Panc1 (cell line): ENCODE measurements around the gene SPECC1. TPM values are rescaled to one million over a fixed set of nuclear protein-coding genes. Genes with fewer than 3 reads are reported as not detected.

Source experiments
- ATAC-seq: fragments of 200-7000 bp; cut with Tn5 transposase; 2 replicates; pipeline ENCODE4 v1.9.1; 2020; ENCODE audit warnings: mild to moderate bottlenecking, moderate library complexity
- BruUV-seq: library from RNA; stranded (reverse); fragments of 400-500 nt; replicated peaks from 2 replicates; lab custom pipeline; 2021; lab: Mats Ljungman, UMichigan
- CTCF ChIA-PET: fragments of 300-600 bp; sonication (Branson Sonifier 250); formaldehyde crosslinking; loops from one replicate; lab custom pipeline; 2022; ENCODE audit warnings: antibody characterized with exemption; lab: Charles Lee
- POLR2A ChIA-PET: fragments of 300-600 bp; sonication (Branson Sonifier 250); formaldehyde crosslinking; loops from one replicate; lab custom pipeline; 2022; ENCODE audit warnings: antibody characterized with exemption; lab: Charles Lee
- DNase-seq: peaks from one replicate; pipeline ENCODE4 v3.0.0-alpha.2; 2010; ENCODE audit warnings: low read depth, low spot score
- H3K27ac ChIP-seq: 2 replicates; pipeline ENCODE4 v1.5.1; 2011; ENCODE audit warnings: mild to moderate bottlenecking, low read length, inconsistent platforms
- H3K27me3 ChIP-seq: fragments of 200-500 bp; sonication (Bioruptor generic); 2 replicates; pipeline ENCODE4 v1.6.0; 2014; ENCODE audit warnings: low read length, inconsistent platforms; ENCODE audit not compliant: control insufficient read depth, insufficient read depth
- H3K36me3 ChIP-seq: fragments of 200-500 bp; sonication (Bioruptor generic); 2 replicates; pipeline ENCODE4 v1.5.1; 2014; ENCODE audit warnings: inconsistent platforms, mild to moderate bottlenecking, low read length, moderate library complexity; ENCODE audit not compliant: control insufficient read depth, insufficient read depth
- H3K4me1 ChIP-seq: 2 replicates; pipeline ENCODE4 v1.5.1; 2011; ENCODE audit warnings: inconsistent platforms, mild to moderate bottlenecking, low read length, moderate library complexity; ENCODE audit not compliant: control insufficient read depth, insufficient read depth
- H3K4me3 ChIP-seq, 2 experiments: 2 replicates each; pipeline ENCODE4 v1.5.1; 2011 to 2012; ENCODE audit warnings: low read depth in 2 of 2, low read length in 2 of 2, mild to moderate bottlenecking in 2 of 2, inconsistent platforms in 1 of 2, moderate library complexity in 1 of 2
- H3K9me3 ChIP-seq: fragments of 200-500 bp; sonication (Bioruptor generic); 2 replicates; pipeline ENCODE4 v1.5.1; 2014; ENCODE audit warnings: low read depth, mild to moderate bottlenecking, inconsistent platforms, low read length, moderate library complexity; ENCODE audit not compliant: control insufficient read depth, insufficient read depth
- POLR2AphosphoS5 ChIP-seq: IDR thresholded peaks from 2 replicates; pipeline ENCODE4 v1.6.1; 2012; ENCODE audit warnings: mild to moderate bottlenecking, low read depth, low read length, moderate library complexity
- SIN3A ChIP-seq: IDR thresholded peaks from 2 replicates; pipeline ENCODE4 v1.6.1; 2012; ENCODE audit warnings: low read depth, mild to moderate bottlenecking, low read length, moderate library complexity, borderline replicate concordance; ENCODE audit not compliant: insufficient read depth
- TCF7L2 ChIP-seq: IDR thresholded peaks from 2 replicates; pipeline ENCODE4 v1.6.1; 2011; ENCODE audit warnings: mild to moderate bottlenecking, low read depth, low read length, inconsistent platforms
- in situ Hi-C: cut with HindIII; loops from 2 replicates; pipeline ENCODE4 v1.10.0; 2016; ENCODE audit warnings: low sequenced_read_pairs, low pct_unique_long_range_greater_than_20kb
- intact Hi-C: fragments of 100-400 bp; cut with micrococcal nuclease; formaldehyde crosslinking; loops from one replicate; pipeline ENCODE4 v1.10.0; 2022; ENCODE audit not compliant: unreplicated experiment
- total RNA-seq: library from RNA; stranded (reverse); gene quantifications from one replicate; pipeline ENCODE4 v1.2.1, GENCODE V29; 2021; ENCODE audit not compliant: unreplicated experiment
- TF ChIP-seq, protein P1 (sequence below): fragments of 450-650 bp; IDR thresholded peaks from 2 replicates; pipeline ENCODE4 v1.5.1; 2017; ENCODE audit warnings: mild to moderate bottlenecking
- TF ChIP-seq, protein P2 (sequence below), 2 experiments: IDR thresholded peaks; 2 replicates each; pipeline ENCODE4 v1.6.1; 2011 to 2012; ENCODE audit warnings: low read depth in 2 of 2, control low read depth in 1 of 2, low read length in 1 of 2, mild to moderate bottlenecking in 1 of 2, moderate library complexity in 1 of 2; ENCODE audit not compliant: insufficient read depth in 1 of 2

Gene SPECC1
- total RNA-seq, 1 experiment from 2014 or later = 80.8 TPM

DNA sequence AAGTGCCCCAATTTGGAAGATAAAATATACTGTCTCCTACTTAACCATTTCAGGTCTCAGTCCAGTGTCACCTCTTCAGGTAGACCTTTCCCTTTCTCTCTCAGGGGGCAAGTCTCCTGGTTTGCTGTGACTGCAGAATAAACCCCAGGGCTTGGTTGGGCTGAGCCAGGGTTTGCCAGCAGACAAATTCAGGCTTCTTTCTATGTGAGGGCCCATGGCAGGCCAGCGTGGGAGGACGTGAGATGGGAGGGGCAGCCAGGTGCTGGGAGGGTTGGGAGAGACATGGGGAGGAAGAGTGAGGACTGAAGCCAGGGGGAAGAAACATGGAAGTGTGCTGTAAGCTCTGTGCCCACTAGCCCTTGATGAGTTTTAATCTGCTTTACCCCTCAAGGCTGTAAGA lies 163.2 kb downstream of the SPECC1 start:
- peaks cover 51% of the 10 kb centered on the region for H3K4me1 ChIP-seq
- TF ChIP-seq TCF7L2 (no peak), POLR2AphosphoS5 (no peak), SIN3A (no peak)
- TF ChIP-seq, protein P1, sequence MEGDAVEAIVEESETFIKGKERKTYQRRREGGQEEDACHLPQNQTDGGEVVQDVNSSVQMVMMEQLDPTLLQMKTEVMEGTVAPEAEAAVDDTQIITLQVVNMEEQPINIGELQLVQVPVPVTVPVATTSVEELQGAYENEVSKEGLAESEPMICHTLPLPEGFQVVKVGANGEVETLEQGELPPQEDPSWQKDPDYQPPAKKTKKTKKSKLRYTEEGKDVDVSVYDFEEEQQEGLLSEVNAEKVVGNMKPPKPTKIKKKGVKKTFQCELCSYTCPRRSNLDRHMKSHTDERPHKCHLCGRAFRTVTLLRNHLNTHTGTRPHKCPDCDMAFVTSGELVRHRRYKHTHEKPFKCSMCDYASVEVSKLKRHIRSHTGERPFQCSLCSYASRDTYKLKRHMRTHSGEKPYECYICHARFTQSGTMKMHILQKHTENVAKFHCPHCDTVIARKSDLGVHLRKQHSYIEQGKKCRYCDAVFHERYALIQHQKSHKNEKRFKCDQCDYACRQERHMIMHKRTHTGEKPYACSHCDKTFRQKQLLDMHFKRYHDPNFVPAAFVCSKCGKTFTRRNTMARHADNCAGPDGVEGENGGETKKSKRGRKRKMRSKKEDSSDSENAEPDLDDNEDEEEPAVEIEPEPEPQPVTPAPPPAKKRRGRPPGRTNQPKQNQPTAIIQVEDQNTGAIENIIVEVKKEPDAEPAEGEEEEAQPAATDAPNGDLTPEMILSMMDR = no peak
- TF ChIP-seq, protein P2, sequence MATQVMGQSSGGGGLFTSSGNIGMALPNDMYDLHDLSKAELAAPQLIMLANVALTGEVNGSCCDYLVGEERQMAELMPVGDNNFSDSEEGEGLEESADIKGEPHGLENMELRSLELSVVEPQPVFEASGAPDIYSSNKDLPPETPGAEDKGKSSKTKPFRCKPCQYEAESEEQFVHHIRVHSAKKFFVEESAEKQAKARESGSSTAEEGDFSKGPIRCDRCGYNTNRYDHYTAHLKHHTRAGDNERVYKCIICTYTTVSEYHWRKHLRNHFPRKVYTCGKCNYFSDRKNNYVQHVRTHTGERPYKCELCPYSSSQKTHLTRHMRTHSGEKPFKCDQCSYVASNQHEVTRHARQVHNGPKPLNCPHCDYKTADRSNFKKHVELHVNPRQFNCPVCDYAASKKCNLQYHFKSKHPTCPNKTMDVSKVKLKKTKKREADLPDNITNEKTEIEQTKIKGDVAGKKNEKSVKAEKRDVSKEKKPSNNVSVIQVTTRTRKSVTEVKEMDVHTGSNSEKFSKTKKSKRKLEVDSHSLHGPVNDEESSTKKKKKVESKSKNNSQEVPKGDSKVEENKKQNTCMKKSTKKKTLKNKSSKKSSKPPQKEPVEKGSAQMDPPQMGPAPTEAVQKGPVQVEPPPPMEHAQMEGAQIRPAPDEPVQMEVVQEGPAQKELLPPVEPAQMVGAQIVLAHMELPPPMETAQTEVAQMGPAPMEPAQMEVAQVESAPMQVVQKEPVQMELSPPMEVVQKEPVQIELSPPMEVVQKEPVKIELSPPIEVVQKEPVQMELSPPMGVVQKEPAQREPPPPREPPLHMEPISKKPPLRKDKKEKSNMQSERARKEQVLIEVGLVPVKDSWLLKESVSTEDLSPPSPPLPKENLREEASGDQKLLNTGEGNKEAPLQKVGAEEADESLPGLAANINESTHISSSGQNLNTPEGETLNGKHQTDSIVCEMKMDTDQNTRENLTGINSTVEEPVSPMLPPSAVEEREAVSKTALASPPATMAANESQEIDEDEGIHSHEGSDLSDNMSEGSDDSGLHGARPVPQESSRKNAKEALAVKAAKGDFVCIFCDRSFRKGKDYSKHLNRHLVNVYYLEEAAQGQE (IDR thresholded peaks at IDR 0.05; ENCODE audit: insufficient read depth in 1 of 2, low read depth in 2 of 2, low read length in 1 of 2) = no peak
- DNase-seq (no peak), ATAC-seq (peak; percentile 47)
- no peaks in the 10 kb centered on the region for H3K9me3 ChIP-seq
- no peaks in the 10 kb centered on the region for H3K27me3 ChIP-seq
- CTCF ChIA-PET = no interaction called here
- H3K4me3 ChIP-seq = no peak overlapping the region
- in situ Hi-C loops (no loop called here), intact Hi-C loops (no loop called here)
- no TSS peak for BruUV-seq
- no peak overlapping the region; the same call in 1 of the 2 replicates for H3K27ac ChIP-seq
- H3K36me3 ChIP-seq = no peaks in the 10 kb centered on the region
- POLR2A ChIA-PET = no interaction called here

DNA sequence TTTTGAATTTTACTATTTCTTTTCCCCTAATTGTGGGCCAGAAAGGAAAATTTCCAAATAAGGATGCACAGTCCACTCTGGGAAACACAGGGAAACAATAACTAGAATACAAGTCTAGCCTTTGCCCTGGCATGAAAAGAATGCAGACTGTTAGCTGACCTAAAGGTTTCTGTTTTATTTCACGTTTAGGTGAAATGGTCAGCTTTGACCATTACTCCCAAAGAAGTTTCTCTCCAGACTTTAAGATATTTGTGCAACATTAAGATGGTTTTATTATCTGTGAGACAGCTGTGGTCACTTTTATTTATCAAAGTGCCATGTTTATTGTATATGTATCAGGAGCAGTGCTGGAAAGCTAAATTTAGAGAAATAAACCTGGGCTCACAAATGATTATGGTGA lies 163.9 kb downstream of the SPECC1 start:
- H3K27me3 ChIP-seq = no peaks in the 10 kb centered on the region
- no TSS peak for BruUV-seq
- TF ChIP-seq, protein P2 (IDR thresholded peaks at IDR 0.05; ENCODE audit: insufficient read depth in 1 of 2, low read depth in 2 of 2, low read length in 1 of 2) = no peak
- no peak for TF ChIP-seq POLR2AphosphoS5
- H3K27ac ChIP-seq = peak overlapping the region; percentile 59
- peaks cover 51% of the 10 kb centered on the region for H3K4me1 ChIP-seq
- no peak for ATAC-seq
- CTCF ChIA-PET = no interaction called here
- in situ Hi-C loops (no loop called here), intact Hi-C loops (no loop called here)
- no peak for DNase-seq
- no peak overlapping the region for H3K4me3 ChIP-seq
- POLR2A ChIA-PET = interaction anchor here (0.6 kb wide), 1 partner anchor 25 kb away, joined by 4 read pairs; no protein-coding TSS in a partner anchor
- no peaks in the 10 kb centered on the region for H3K9me3 ChIP-seq
- H3K36me3 ChIP-seq = no peaks in the 10 kb centered on the region
